CD4-positive, alpha-beta T cell (primary cell): ENCODE data around the gene BCL2. TPM values are rescaled to one million over a fixed set of nuclear protein-coding genes. Genes with fewer than 3 reads are reported as not detected.

ENCODE experiments used
- ATAC-seq: fragments of 200-7000 bp; cut with Tn5 transposase; one replicate; pipeline ENCODE4 v1.10.0; 2022; ENCODE audit warnings: mild to moderate bottlenecking; ENCODE audit not compliant: poor library complexity
- CTCF ChIA-PET: fragments of 350-600 bp; sonication (Branson Sonifier 250); formaldehyde crosslinking; loops from one replicate; lab custom pipeline; 2021; ENCODE audit warnings: antibody characterized with exemption, inconsistent platforms; lab: Charles Lee
- POLR2A ChIA-PET: fragments of 350-600 bp; sonication (Branson Sonifier 250); formaldehyde crosslinking; loops from one replicate; lab custom pipeline; 2021; ENCODE audit warnings: antibody characterized with exemption, inconsistent platforms; lab: Charles Lee
- DNase-seq, 14 experiments: peaks; one replicate each; pipeline ENCODE4 v3.0.0-alpha.2; 2013 to 2020; ENCODE audit warnings: mixed read lengths in 2 of 14
- H3K27ac ChIP-seq, 2 donors: one replicate each; pipeline versions ENCODE4 v1.5.1 to v1.7.0; 2013; ENCODE audit warnings: low read length in 2 of 2, low read depth in 1 of 2, mild to moderate bottlenecking in 1 of 2
- H3K27me3 ChIP-seq, 2 experiments: 1 replicate in 1 of 2; 2 replicates in 1 of 2; pipeline versions ENCODE4 v1.6.1 to v1.7.0; 2013; ENCODE audit warnings: low read length in 2 of 2, control low read depth in 1 of 2, mild to moderate bottlenecking in 1 of 2, moderate library complexity in 1 of 2; ENCODE audit not compliant: insufficient read depth in 2 of 2, control insufficient read depth in 1 of 2
- H3K36me3 ChIP-seq: one replicate; pipeline ENCODE4 v1.6.1; 2013; ENCODE audit warnings: low read length, control low read depth; ENCODE audit not compliant: insufficient read depth
- H3K4me1 ChIP-seq: one replicate; pipeline ENCODE4 v1.6.1; 2013; ENCODE audit warnings: low read length, control low read depth; ENCODE audit not compliant: insufficient read depth
- H3K4me3 ChIP-seq: one replicate; pipeline ENCODE4 v1.5.1; 2013; ENCODE audit warnings: mild to moderate bottlenecking, low read length, moderate library complexity
- H3K9me3 ChIP-seq, 2 experiments: 1 replicate in 1 of 2; 2 replicates in 1 of 2; pipeline versions ENCODE4 v1.6.1 to v1.7.0; 2013; ENCODE audit warnings: low read length in 2 of 2, mild to moderate bottlenecking in 2 of 2, control low read depth in 1 of 2, moderate library complexity in 1 of 2; ENCODE audit not compliant: control insufficient read depth in 1 of 2, insufficient read depth in 1 of 2
- H3K27ac Mint-ChIP-seq: one replicate; pipeline ENCODE4 v1.8.0; 2020; ENCODE audit warnings: mixed read lengths
- H3K27me3 Mint-ChIP-seq: one replicate; pipeline ENCODE4 v1.8.0; 2021; ENCODE audit warnings: mixed read lengths
- H3K36me3 Mint-ChIP-seq: one replicate; pipeline ENCODE4 v1.8.0; 2021; ENCODE audit warnings: low read depth, mixed read lengths
- H3K4me1 Mint-ChIP-seq: one replicate; pipeline ENCODE4 v1.8.0; 2021; ENCODE audit warnings: low read depth, mixed read lengths
- H3K4me3 Mint-ChIP-seq: one replicate; pipeline ENCODE4 v1.8.0; 2020; ENCODE audit warnings: mild to moderate bottlenecking, mixed read lengths
- H3K9me3 Mint-ChIP-seq: one replicate; pipeline ENCODE4 v1.8.0; 2020; ENCODE audit warnings: mixed read lengths
- intact Hi-C, 2 experiments: fragments of 100-400 bp; cut with DNase I in 1 of 2; cut with micrococcal nuclease in 1 of 2; formaldehyde crosslinking; loops; one replicate each; pipeline versions ENCODE4 v1.15.1 to v1.9.0; 2023 to 2025; cut with DNase I, micrococcal nuclease
- total RNA-seq, 174 experiments: library from RNA in 2 of 174; stranded (reverse) in 2 of 174; gene quantifications; one replicate each; pipeline ENCODE4 v1.2.3 and lab custom pipeline; 2021 to 2026
- TF ChIP-seq, protein P1 (sequence below): fragments of 200-600 bp; IDR thresholded peaks from one replicate; pipeline ENCODE4 v1.8.0; 2022; ENCODE audit warnings: antibody characterized with exemption, mild to moderate bottlenecking

The BCL2 gene
- total RNA-seq, 2 experiments from 2014 or later: 40.1 to 40.3 TPM

DNA sequence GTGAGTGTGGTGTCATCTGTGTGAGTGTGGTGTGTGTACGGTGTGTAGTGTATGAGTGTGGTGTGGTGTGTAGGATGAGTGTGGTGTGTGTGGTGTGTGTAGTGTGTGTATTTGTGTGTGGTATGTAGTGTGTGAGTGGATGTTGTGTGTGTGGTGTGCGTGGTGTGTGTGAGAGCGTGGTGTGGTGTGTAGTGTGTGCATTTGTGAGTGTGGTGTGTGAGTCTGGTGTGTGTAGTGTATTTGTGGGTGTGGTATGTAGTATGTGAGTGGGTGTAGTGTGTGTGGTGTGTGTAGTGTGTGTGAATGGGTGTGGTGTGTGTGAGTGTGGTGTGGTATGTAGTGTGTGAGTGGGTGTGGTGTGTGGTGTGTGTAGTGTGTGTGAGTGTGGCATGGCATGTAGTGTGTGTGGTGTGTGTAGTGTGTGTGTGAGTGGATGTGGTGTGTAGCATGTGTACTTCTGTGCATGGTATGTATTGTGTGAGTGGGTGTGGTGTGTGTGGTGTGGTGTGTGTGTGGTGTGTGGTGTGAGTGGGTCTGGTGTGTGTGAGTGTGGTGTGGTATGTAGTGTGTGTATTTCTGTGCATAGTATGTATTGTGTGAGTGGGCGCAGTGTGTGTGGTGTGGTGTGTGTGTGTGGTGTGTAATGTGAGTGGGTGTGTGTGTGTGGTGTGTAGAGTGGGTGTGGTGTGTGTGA lies 227.8 kb downstream of the BCL2 start:
- H3K27me3 Mint-ChIP-seq: peaks cover 4% of the 10 kb centered on the region
- no peaks in the 10 kb centered on the region for H3K36me3 Mint-ChIP-seq
- TF ChIP-seq, protein P1, sequence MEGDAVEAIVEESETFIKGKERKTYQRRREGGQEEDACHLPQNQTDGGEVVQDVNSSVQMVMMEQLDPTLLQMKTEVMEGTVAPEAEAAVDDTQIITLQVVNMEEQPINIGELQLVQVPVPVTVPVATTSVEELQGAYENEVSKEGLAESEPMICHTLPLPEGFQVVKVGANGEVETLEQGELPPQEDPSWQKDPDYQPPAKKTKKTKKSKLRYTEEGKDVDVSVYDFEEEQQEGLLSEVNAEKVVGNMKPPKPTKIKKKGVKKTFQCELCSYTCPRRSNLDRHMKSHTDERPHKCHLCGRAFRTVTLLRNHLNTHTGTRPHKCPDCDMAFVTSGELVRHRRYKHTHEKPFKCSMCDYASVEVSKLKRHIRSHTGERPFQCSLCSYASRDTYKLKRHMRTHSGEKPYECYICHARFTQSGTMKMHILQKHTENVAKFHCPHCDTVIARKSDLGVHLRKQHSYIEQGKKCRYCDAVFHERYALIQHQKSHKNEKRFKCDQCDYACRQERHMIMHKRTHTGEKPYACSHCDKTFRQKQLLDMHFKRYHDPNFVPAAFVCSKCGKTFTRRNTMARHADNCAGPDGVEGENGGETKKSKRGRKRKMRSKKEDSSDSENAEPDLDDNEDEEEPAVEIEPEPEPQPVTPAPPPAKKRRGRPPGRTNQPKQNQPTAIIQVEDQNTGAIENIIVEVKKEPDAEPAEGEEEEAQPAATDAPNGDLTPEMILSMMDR: no peak
- no peaks in the 10 kb centered on the region for H3K9me3 Mint-ChIP-seq
- DNase-seq (no peak), ATAC-seq (no peak)
- H3K27ac Mint-ChIP-seq: no peak overlapping the region
- H3K4me3 Mint-ChIP-seq: no peak overlapping the region
- no peaks in the 10 kb centered on the region for H3K4me1 ChIP-seq
- H3K4me3 ChIP-seq: no peak overlapping the region
- H3K27ac ChIP-seq: no peak overlapping the region
- CTCF ChIA-PET: no interaction called here
- H3K9me3 ChIP-seq: no peaks in the 10 kb centered on the region
- no peaks in the 10 kb centered on the region for H3K27me3 ChIP-seq
- peaks cover 9% of the 10 kb centered on the region for H3K4me1 Mint-ChIP-seq
- no peaks in the 10 kb centered on the region for H3K36me3 ChIP-seq
- POLR2A ChIA-PET: no interaction called here
- intact Hi-C loops: no loop called here

DNA sequence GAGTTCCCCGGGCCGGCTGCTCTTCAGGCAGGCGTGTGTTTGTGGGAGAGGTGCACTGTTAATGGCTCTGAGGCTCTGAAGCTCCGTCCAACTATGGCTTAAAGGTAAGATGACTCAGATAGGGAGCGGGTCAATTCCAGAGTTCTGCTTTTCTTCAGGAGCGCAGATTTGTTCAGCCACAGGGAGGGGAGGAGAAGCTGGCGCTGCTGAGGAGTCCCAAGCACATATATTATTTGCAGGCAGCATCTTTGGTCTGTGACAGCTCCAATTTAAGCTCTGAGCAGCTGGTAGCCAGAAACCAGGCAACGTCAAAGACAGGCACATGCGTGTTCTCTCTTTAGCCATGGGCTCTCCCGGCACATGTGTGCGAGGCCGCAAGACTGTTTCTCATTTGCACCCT lies 229.2 kb downstream of the BCL2 start:
- ChIA-PET CTCF (interaction anchor here (0.7 kb wide), 1 partner anchor 286 kb away, joined by 3 read pairs; no protein-coding TSS in a partner anchor), POLR2A (no interaction called here)
- DNase-seq: no peak
- peaks cover 4% of the 10 kb centered on the region for H3K4me1 Mint-ChIP-seq
- H3K4me3 ChIP-seq: no peak overlapping the region
- no peaks in the 10 kb centered on the region for H3K4me1 ChIP-seq
- H3K4me3 Mint-ChIP-seq: no peak overlapping the region
- no peak for ATAC-seq
- no peaks in the 10 kb centered on the region for H3K27me3 ChIP-seq
- no peaks in the 10 kb centered on the region for H3K9me3 Mint-ChIP-seq
- no peak overlapping the region for H3K27ac ChIP-seq
- TF ChIP-seq, protein P1: no peak
- no peaks in the 10 kb centered on the region for H3K9me3 ChIP-seq
- no peak overlapping the region for H3K27ac Mint-ChIP-seq
- intact Hi-C loops: no loop called here
- H3K27me3 Mint-ChIP-seq: peaks cover 4% of the 10 kb centered on the region
- no peaks in the 10 kb centered on the region for H3K36me3 Mint-ChIP-seq
- H3K36me3 ChIP-seq: no peaks in the 10 kb centered on the region

DNA sequence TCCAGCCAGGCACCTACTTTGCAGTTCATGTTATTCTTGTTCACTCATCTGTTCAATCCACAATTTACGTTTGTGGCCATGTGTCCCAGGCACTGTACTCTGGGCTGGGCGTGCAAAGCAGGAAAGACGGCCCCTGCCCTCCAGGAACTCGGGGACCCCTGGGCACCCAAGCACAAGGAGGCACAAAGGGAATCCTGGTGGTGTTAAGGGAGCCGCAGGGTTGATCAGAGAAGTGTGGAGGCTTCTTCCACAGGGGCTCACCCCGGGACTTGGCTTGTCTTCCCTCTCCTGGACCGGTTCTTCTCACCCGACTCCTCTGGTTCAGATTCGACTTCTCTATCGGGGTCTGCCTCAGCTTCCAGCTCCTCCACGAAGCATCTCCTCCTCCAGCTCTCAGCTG lies 230.5 kb downstream of the BCL2 start:
- H3K4me3 Mint-ChIP-seq: no peak overlapping the region
- ATAC-seq (no peak), DNase-seq (no peak)
- Histone ChIP-seq H3K36me3 (no peaks in the 10 kb centered on the region), H3K4me1 (no peaks in the 10 kb centered on the region), H3K4me3 (no peak overlapping the region), H3K27ac (no peak overlapping the region), H3K9me3 (no peaks in the 10 kb centered on the region), H3K27me3 (no peaks in the 10 kb centered on the region)
- peaks cover under 1% of the 10 kb centered on the region for H3K4me1 Mint-ChIP-seq
- TF ChIP-seq, protein P1: no peak
- no peaks in the 10 kb centered on the region for H3K36me3 Mint-ChIP-seq
- ChIA-PET CTCF (interaction anchor here (0.8 kb wide), 1 partner anchor 51 kb away, joined by 3 read pairs; no protein-coding TSS in a partner anchor), POLR2A (no interaction called here)
- H3K9me3 Mint-ChIP-seq: no peaks in the 10 kb centered on the region
- no peak overlapping the region for H3K27ac Mint-ChIP-seq
- intact Hi-C loops: no loop called here
- H3K27me3 Mint-ChIP-seq: peaks cover 4% of the 10 kb centered on the region
